Activated T-cell treated with anti-CD3 and anti-CD28 coated beads, Interleukin-2, amount 50 U/mL, for 24 hours (primary cell): ENCODE results near the gene IKZF2.

ENCODE experiments used
- DNase-seq: peaks from one replicate; pipeline ENCODE4 v3.0.0-alpha.2; 2020
- H3K27ac Mint-ChIP-seq: 2 replicates; pipeline ENCODE4 v1.8.0; 2020; ENCODE audit warnings: mild to moderate bottlenecking, mixed read lengths
- H3K27me3 Mint-ChIP-seq: 2 replicates; pipeline ENCODE4 v1.8.0; 2020; ENCODE audit warnings: mixed read lengths
- H3K36me3 Mint-ChIP-seq: 2 replicates; pipeline ENCODE4 v1.8.0; 2020; ENCODE audit warnings: low read depth, mixed read lengths
- H3K4me1 Mint-ChIP-seq: 2 replicates; pipeline ENCODE4 v1.8.0; 2020; ENCODE audit warnings: low read depth, mixed read lengths
- H3K4me3 Mint-ChIP-seq: 2 replicates; pipeline ENCODE4 v1.8.0; 2020; ENCODE audit warnings: mild to moderate bottlenecking, moderate library complexity, mixed read lengths
- H3K9me3 Mint-ChIP-seq: 2 replicates; pipeline ENCODE4 v1.8.0; 2020; ENCODE audit warnings: mixed read lengths

The IKZF2 gene

GRCh38 chr2:212966884-212967283, 184.5 kb downstream of the IKZF2 start:
- Mint-ChIP-seq H3K4me1 (peaks cover 21% of the 10 kb centered on the region), H3K36me3 (no peaks in the 10 kb centered on the region), H3K27me3 (no peaks in the 10 kb centered on the region), H3K9me3 (no peaks in the 10 kb centered on the region), H3K27ac (no peak overlapping the region), H3K4me3 (no peak overlapping the region)
- no peak for DNase-seq

- DNase-seq, result no peak
- no peaks in the 10 kb centered on the region for H3K9me3 Mint-ChIP-seq
- H3K27me3 Mint-ChIP-seq, result no peaks in the 10 kb centered on the region
- H3K27ac Mint-ChIP-seq, result no peak overlapping the region
- H3K4me1 Mint-ChIP-seq, result peaks cover 32% of the 10 kb centered on the region
- no peak overlapping the region for H3K4me3 Mint-ChIP-seq
- no peaks in the 10 kb centered on the region for H3K36me3 Mint-ChIP-seq
These were observed 188.7 kb downstream of the IKZF2 start for GRCh38 chr2:212962691-212963090.

GRCh38 chr2:212961255-212961654, 190.2 kb downstream of the IKZF2 start:
- Mint-ChIP-seq H3K9me3 (no peaks in the 10 kb centered on the region), H3K36me3 (no peaks in the 10 kb centered on the region), H3K27me3 (no peaks in the 10 kb centered on the region), H3K27ac (no peak overlapping the region), H3K4me1 (peaks cover 39% of the 10 kb centered on the region), H3K4me3 (no peak overlapping the region)
- no peak for DNase-seq

- no peak overlapping the region for H3K27ac Mint-ChIP-seq
- no peaks in the 10 kb centered on the region for H3K27me3 Mint-ChIP-seq
- H3K36me3 Mint-ChIP-seq, result no peaks in the 10 kb centered on the region
- H3K4me1 Mint-ChIP-seq, result peaks cover 40% of the 10 kb centered on the region
- H3K4me3 Mint-ChIP-seq, result no peak overlapping the region
- H3K9me3 Mint-ChIP-seq, result no peaks in the 10 kb centered on the region
- DNase-seq, result no peak
These were observed 191.1 kb downstream of the IKZF2 start for GRCh38 chr2:212960336-212960735.

GRCh38 chr2:212959471-212960117, 191.8 kb downstream of the IKZF2 start:
- H3K4me1 Mint-ChIP-seq, result peaks cover 40% of the 10 kb centered on the region
- H3K27me3 Mint-ChIP-seq, result no peaks in the 10 kb centered on the region
- no peak for DNase-seq
- H3K27ac Mint-ChIP-seq, result no peak overlapping the region
- no peaks in the 10 kb centered on the region for H3K36me3 Mint-ChIP-seq
- H3K4me3 Mint-ChIP-seq, result no peak overlapping the region
- H3K9me3 Mint-ChIP-seq, result no peaks in the 10 kb centered on the region

- Mint-ChIP-seq H3K27me3 (no peaks in the 10 kb centered on the region), H3K36me3 (no peaks in the 10 kb centered on the region), H3K4me1 (peaks cover 40% of the 10 kb centered on the region), H3K9me3 (no peaks in the 10 kb centered on the region), H3K27ac (peak overlapping the region; percentile 58), H3K4me3 (no peak overlapping the region)
- no peak for DNase-seq
These were observed 192.6 kb downstream of the IKZF2 start for GRCh38 chr2:212958757-212959295.

GRCh38 chr2:212958133-212958532, 193.3 kb downstream of the IKZF2 start:
- Mint-ChIP-seq H3K27ac (peak overlapping the region; percentile 58), H3K4me1 (peaks cover 44% of the 10 kb centered on the region), H3K9me3 (no peaks in the 10 kb centered on the region), H3K36me3 (no peaks in the 10 kb centered on the region), H3K27me3 (no peaks in the 10 kb centered on the region), H3K4me3 (no peak overlapping the region)
- no peak for DNase-seq

- H3K4me3 Mint-ChIP-seq, result no peak overlapping the region
- no peaks in the 10 kb centered on the region for H3K27me3 Mint-ChIP-seq
- no peaks in the 10 kb centered on the region for H3K9me3 Mint-ChIP-seq
- H3K36me3 Mint-ChIP-seq, result no peaks in the 10 kb centered on the region
- no peak for DNase-seq
- H3K4me1 Mint-ChIP-seq, result peaks cover 45% of the 10 kb centered on the region
- peak overlapping the region; percentile 58 for H3K27ac Mint-ChIP-seq
These were observed 193.8 kb downstream of the IKZF2 start for GRCh38 chr2:212957624-212958023.

GRCh38 chr2:212956665-212957607, 194.5 kb downstream of the IKZF2 start:
- Mint-ChIP-seq H3K9me3 (no peaks in the 10 kb centered on the region), H3K27me3 (no peaks in the 10 kb centered on the region), H3K27ac (peak overlapping the region; percentile 58), H3K36me3 (no peaks in the 10 kb centered on the region), H3K4me1 (peaks cover 45% of the 10 kb centered on the region), H3K4me3 (no peak overlapping the region)
- no peak for DNase-seq

- Mint-ChIP-seq H3K27ac (no peak overlapping the region), H3K36me3 (no peaks in the 10 kb centered on the region), H3K4me1 (peaks cover 26% of the 10 kb centered on the region), H3K4me3 (no peak overlapping the region), H3K27me3 (peaks cover 3% of the 10 kb centered on the region), H3K9me3 (no peaks in the 10 kb centered on the region)
- no peak for DNase-seq
These were observed 198.1 kb downstream of the IKZF2 start for GRCh38 chr2:212953170-212953920.

- no peaks in the 10 kb centered on the region for H3K9me3 Mint-ChIP-seq
- no peak for DNase-seq
- peaks cover 5% of the 10 kb centered on the region for H3K4me1 Mint-ChIP-seq
- no peak overlapping the region for H3K27ac Mint-ChIP-seq
- no peaks in the 10 kb centered on the region for H3K36me3 Mint-ChIP-seq
- H3K27me3 Mint-ChIP-seq, result peaks cover 3% of the 10 kb centered on the region
- no peak overlapping the region for H3K4me3 Mint-ChIP-seq
These were observed 201.6 kb downstream of the IKZF2 start for GRCh38 chr2:212949786-212950185.
